Naive thymus-derived CD4-positive, alpha-beta T cell (primary cell): ENCODE measurements around the gene DMD. TPM values are rescaled to one million over a fixed set of nuclear protein-coding genes. Genes with fewer than 3 reads are reported as not detected.

ENCODE experiments used
- ATAC-seq: fragments of 150-1000 bp; cut with Tn5 transposase; 2 replicates; pipeline ENCODE4 v1.10.0; 2021; ENCODE audit warnings: mild to moderate bottlenecking, moderate library complexity
- CTCF ChIA-PET: fragments of 350-600 bp; sonication (Branson Sonifier 250); formaldehyde crosslinking; loops from one replicate; lab custom pipeline; 2021; ENCODE audit warnings: antibody characterized with exemption; lab: Charles Lee
- POLR2A ChIA-PET: fragments of 350-600 bp; sonication (Branson Sonifier 250); formaldehyde crosslinking; loops from one replicate; lab custom pipeline; 2021; ENCODE audit warnings: antibody characterized with exemption, inconsistent platforms; lab: Charles Lee
- DNase-seq, 9 donors: peaks; one replicate each; pipeline versions ENCODE4 v3.0.0 to v3.0.0-alpha.2; 2020 to 2022; ENCODE audit warnings: mixed read lengths in 1 of 9
- H3K27ac ChIP-seq: one replicate; pipeline ENCODE4 v1.7.0; 2013; ENCODE audit warnings: mild to moderate bottlenecking, low read depth, low read length, moderate library complexity
- H3K27me3 ChIP-seq, 2 donors: one replicate each; pipeline ENCODE4 v1.7.0; 2013; ENCODE audit warnings: low read length in 2 of 2, mild to moderate bottlenecking in 2 of 2, moderate library complexity in 2 of 2; ENCODE audit not compliant: control insufficient read depth in 2 of 2, insufficient read depth in 2 of 2
- H3K36me3 ChIP-seq, 3 experiments: 1 replicate in 2 of 3; 2 replicates in 1 of 3; pipeline ENCODE4 v1.7.0; 2013; ENCODE audit warnings: low read length in 3 of 3, mild to moderate bottlenecking in 3 of 3, moderate library complexity in 1 of 3; ENCODE audit not compliant: insufficient read depth in 3 of 3, control insufficient read depth in 2 of 3
- H3K4me1 ChIP-seq, 2 donors: one replicate each; pipeline ENCODE4 v1.7.0; 2013; ENCODE audit warnings: low read length in 2 of 2, mild to moderate bottlenecking in 2 of 2, moderate library complexity in 1 of 2; ENCODE audit not compliant: control insufficient read depth in 2 of 2, insufficient read depth in 2 of 2
- H3K4me3 ChIP-seq: 2 replicates; pipeline ENCODE4 v1.7.0; 2013; ENCODE audit warnings: mild to moderate bottlenecking, low read length
- H3K9me3 ChIP-seq, 3 experiments: 1 replicate in 2 of 3; 2 replicates in 1 of 3; pipeline ENCODE4 v1.7.0; 2013; ENCODE audit warnings: low read length in 3 of 3; ENCODE audit not compliant: control insufficient read depth in 2 of 3
- H3K27ac Mint-ChIP-seq, 9 donors: one replicate each; pipeline ENCODE4 v1.8.0; 2020 to 2022; ENCODE audit warnings: mixed read lengths in 9 of 9, mild to moderate bottlenecking in 8 of 9, moderate library complexity in 5 of 9, inconsistent platforms in 2 of 9
- H3K27me3 Mint-ChIP-seq, 5 donors: one replicate each; pipeline ENCODE4 v1.8.0; 2021 to 2022; ENCODE audit warnings: mixed read lengths in 5 of 5, mild to moderate bottlenecking in 1 of 5
- H3K36me3 Mint-ChIP-seq, 5 donors: one replicate each; pipeline ENCODE4 v1.8.0; 2020 to 2022; ENCODE audit warnings: mixed read lengths in 5 of 5, mild to moderate bottlenecking in 3 of 5, inconsistent platforms in 1 of 5
- H3K4me1 Mint-ChIP-seq, 7 donors: one replicate each; pipeline ENCODE4 v1.8.0; 2020 to 2022; ENCODE audit warnings: mixed read lengths in 7 of 7, mild to moderate bottlenecking in 3 of 7, inconsistent platforms in 1 of 7
- H3K4me3 Mint-ChIP-seq, 10 donors: one replicate each; pipeline ENCODE4 v1.8.0; 2020 to 2022; ENCODE audit warnings: mild to moderate bottlenecking in 10 of 10, mixed read lengths in 10 of 10, moderate library complexity in 6 of 10, inconsistent platforms in 2 of 10
- H3K9me3 Mint-ChIP-seq, 11 donors: one replicate each; pipeline ENCODE4 v1.8.0; 2020 to 2022; ENCODE audit warnings: mixed read lengths in 11 of 11, mild to moderate bottlenecking in 4 of 11, inconsistent platforms in 1 of 11, moderate library complexity in 1 of 11
- intact Hi-C, 2 donors: fragments of 100-400 bp; cut with micrococcal nuclease; formaldehyde crosslinking; loops; one replicate each; pipeline ENCODE4 v1.15.1; 2023
- polyA plus RNA-seq, 2 donors: library from polyadenylated mRNA; unstranded; fragments of 300-500 nt; fragmentation: Illumina TruSeq; gene quantifications; one replicate each; pipeline ENCODE4 v1.2.3, GENCODE V29; 2021
- total RNA-seq, 6 experiments: library from RNA in 5 of 6; stranded (reverse) in 5 of 6; gene quantifications; 1 replicate in 5 of 6; 2 replicates in 1 of 6; pipeline ENCODE4 v1.2.3 and lab custom pipeline; 2021 to 2026

DMD gene
- total and polyA plus RNA-seq, 7 experiments from 2014 or later, result 0.02 to 4.9 (median 0.28) TPM; not detected in 3

- Histone ChIP-seq H3K4me3 (no peak overlapping the region), H3K36me3 (no peaks in the 10 kb centered on the region), H3K4me1 (no peaks in the 10 kb centered on the region), H3K27me3 (no peaks in the 10 kb centered on the region), H3K9me3 (no peaks in the 10 kb centered on the region), H3K27ac (no peak overlapping the region)
- Mint-ChIP-seq H3K36me3 (no peaks in the 10 kb centered on the region), H3K4me3 (no peak overlapping the region), H3K9me3 (peaks cover 0 to 8% (median 0%) of the 10 kb centered on the region in 11 donors), H3K27me3 (no peaks in the 10 kb centered on the region), H3K27ac (no peak overlapping the region), H3K4me1 (no peaks in the 10 kb centered on the region)
- intact Hi-C loops, result no loop called here
- ATAC-seq (no peak), DNase-seq (no peak)
- ChIA-PET CTCF (interaction anchor here (0.7 kb wide), 1 partner anchor 867 kb away, joined by 5 read pairs; no protein-coding TSS in a partner anchor), POLR2A (no interaction called here)
Measured at GRCh38 chrX:32118832-32119231, 1092.5 kb downstream of the DMD start.

GRCh38 chrX:32116047-32116446 is 1095.3 kb downstream of the DMD start:
- Histone ChIP-seq H3K27me3 (no peaks in the 10 kb centered on the region), H3K9me3 (no peaks in the 10 kb centered on the region), H3K36me3 (no peaks in the 10 kb centered on the region), H3K4me3 (no peak overlapping the region), H3K4me1 (no peaks in the 10 kb centered on the region), H3K27ac (no peak overlapping the region)
- H3K27me3 Mint-ChIP-seq, result no peaks in the 10 kb centered on the region
- ChIA-PET POLR2A (no interaction called here), CTCF (no interaction called here)
- no peaks in the 10 kb centered on the region for H3K4me1 Mint-ChIP-seq
- ATAC-seq (no peak), DNase-seq (no peak)
- no peak overlapping the region for H3K4me3 Mint-ChIP-seq
- intact Hi-C loops, result no loop called here
- no peaks in the 10 kb centered on the region for H3K36me3 Mint-ChIP-seq
- peaks cover 0 to 8% (median 0%) of the 10 kb centered on the region in 11 donors for H3K9me3 Mint-ChIP-seq
- H3K27ac Mint-ChIP-seq, result no peak overlapping the region

- no peak overlapping the region for H3K4me3 ChIP-seq
- no peaks in the 10 kb centered on the region for H3K4me1 ChIP-seq
- H3K36me3 Mint-ChIP-seq, result no peaks in the 10 kb centered on the region
- CTCF ChIA-PET, result no interaction called here
- H3K27me3 ChIP-seq, result no peaks in the 10 kb centered on the region
- DNase-seq (no peak), ATAC-seq (no peak)
- H3K27me3 Mint-ChIP-seq, result no peaks in the 10 kb centered on the region
- H3K27ac ChIP-seq, result no peak overlapping the region
- H3K9me3 ChIP-seq, result no peaks in the 10 kb centered on the region
- no peak overlapping the region for H3K27ac Mint-ChIP-seq
- H3K36me3 ChIP-seq, result no peaks in the 10 kb centered on the region
- intact Hi-C loops, result no loop called here
- peaks cover 0 to 4% (median 0%) of the 10 kb centered on the region in 11 donors for H3K9me3 Mint-ChIP-seq
- H3K4me3 Mint-ChIP-seq, result no peak overlapping the region
- H3K4me1 Mint-ChIP-seq, result no peaks in the 10 kb centered on the region
- POLR2A ChIA-PET, result no interaction called here
Measured at GRCh38 chrX:32087663-32088062, 1123.7 kb downstream of the DMD start.

DNA sequence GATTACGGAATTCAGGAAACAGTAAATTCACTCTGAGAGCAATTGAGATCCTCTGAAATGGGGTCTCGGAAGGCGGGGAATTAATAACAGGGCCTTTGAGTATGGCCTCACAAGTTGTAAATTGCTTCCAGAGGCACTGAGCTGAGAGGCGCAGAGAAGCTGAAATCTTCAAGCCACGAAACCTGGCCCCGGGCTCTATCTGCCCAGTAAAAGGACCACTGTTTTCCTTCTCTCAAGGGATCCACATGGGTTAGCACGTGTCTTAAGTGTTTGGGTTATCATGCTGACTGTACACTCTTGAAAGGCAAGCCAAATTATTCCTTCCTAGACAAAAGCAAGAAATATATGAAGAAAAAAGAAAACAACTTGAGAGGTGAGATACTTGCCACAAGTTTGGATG is 1126.6 kb downstream of the DMD start:
- Histone ChIP-seq H3K27me3 (no peaks in the 10 kb centered on the region), H3K9me3 (no peaks in the 10 kb centered on the region), H3K27ac (no peak overlapping the region), H3K4me3 (no peak overlapping the region), H3K36me3 (no peaks in the 10 kb centered on the region), H3K4me1 (no peaks in the 10 kb centered on the region)
- no peak for DNase-seq
- H3K27ac Mint-ChIP-seq, result no peak overlapping the region
- no peaks in the 10 kb centered on the region for H3K27me3 Mint-ChIP-seq
- no peak for ATAC-seq
- ChIA-PET CTCF (no interaction called here), POLR2A (no interaction called here)
- intact Hi-C loops, result no loop called here
- no peak overlapping the region for H3K4me3 Mint-ChIP-seq
- peaks cover 0 to 4% (median 0%) of the 10 kb centered on the region in 11 donors for H3K9me3 Mint-ChIP-seq
- H3K36me3 Mint-ChIP-seq, result no peaks in the 10 kb centered on the region
- H3K4me1 Mint-ChIP-seq, result no peaks in the 10 kb centered on the region

- no peak overlapping the region for H3K27ac Mint-ChIP-seq
- Histone ChIP-seq H3K4me1 (no peaks in the 10 kb centered on the region), H3K9me3 (no peaks in the 10 kb centered on the region), H3K27ac (no peak overlapping the region), H3K36me3 (no peaks in the 10 kb centered on the region), H3K4me3 (no peak overlapping the region), H3K27me3 (no peaks in the 10 kb centered on the region)
- ChIA-PET CTCF (no interaction called here), POLR2A (no interaction called here)
- no peaks in the 10 kb centered on the region for H3K27me3 Mint-ChIP-seq
- no peaks in the 10 kb centered on the region for H3K4me1 Mint-ChIP-seq
- ATAC-seq (no peak), DNase-seq (no peak)
- H3K4me3 Mint-ChIP-seq, result no peak overlapping the region
- no peaks in the 10 kb centered on the region for H3K36me3 Mint-ChIP-seq
- peaks cover 0 to 1% (median 0%) of the 10 kb centered on the region in 11 donors for H3K9me3 Mint-ChIP-seq
- intact Hi-C loops, result no loop called here
Measured at GRCh38 chrX:32048285-32048684, 1163.1 kb downstream of the DMD start.

DNA sequence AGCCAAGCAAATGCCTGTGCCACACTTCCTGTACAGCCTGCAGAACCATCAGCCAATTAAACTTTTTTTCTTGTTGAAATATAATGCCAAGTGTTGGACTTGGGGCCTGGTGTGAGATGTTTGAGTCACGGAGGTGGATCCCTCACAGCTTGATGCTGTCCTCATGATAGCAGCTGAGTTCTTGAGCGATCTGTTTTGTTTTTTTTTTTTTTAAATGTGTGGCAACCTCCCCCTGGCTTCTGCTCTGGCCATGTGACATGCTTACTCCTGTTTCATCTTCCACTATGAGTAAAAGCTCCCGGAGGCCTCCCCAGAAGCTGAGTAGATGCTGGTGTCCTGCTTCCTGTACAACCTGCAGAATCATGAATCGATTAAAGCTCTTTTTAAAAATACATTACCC is 1166.2 kb downstream of the DMD start:
- intact Hi-C loops, result no loop called here
- Mint-ChIP-seq H3K27ac (no peak overlapping the region), H3K9me3 (peaks cover 0 to 4% (median 0%) of the 10 kb centered on the region in 11 donors), H3K4me1 (no peaks in the 10 kb centered on the region), H3K27me3 (no peaks in the 10 kb centered on the region), H3K36me3 (no peaks in the 10 kb centered on the region), H3K4me3 (no peak overlapping the region)
- Histone ChIP-seq H3K4me3 (no peak overlapping the region), H3K9me3 (no peaks in the 10 kb centered on the region), H3K27ac (no peak overlapping the region), H3K27me3 (no peaks in the 10 kb centered on the region), H3K4me1 (no peaks in the 10 kb centered on the region), H3K36me3 (no peaks in the 10 kb centered on the region)
- ChIA-PET CTCF (no interaction called here), POLR2A (no interaction called here)
- no peak for ATAC-seq
- DNase-seq, result no peak

GRCh38 chrX:32041181-32041580 is 1170.2 kb downstream of the DMD start:
- no peak overlapping the region for H3K4me3 Mint-ChIP-seq
- POLR2A ChIA-PET, result no interaction called here
- no peaks in the 10 kb centered on the region for H3K36me3 Mint-ChIP-seq
- no peaks in the 10 kb centered on the region for H3K27me3 Mint-ChIP-seq
- DNase-seq (no peak), ATAC-seq (no peak)
- H3K4me1 Mint-ChIP-seq, result no peaks in the 10 kb centered on the region
- CTCF ChIA-PET, result no interaction called here
- H3K9me3 Mint-ChIP-seq, result peaks cover 0 to 6% (median 0%) of the 10 kb centered on the region in 11 donors
- no peaks in the 10 kb centered on the region for H3K27me3 ChIP-seq
- H3K4me3 ChIP-seq, result no peak overlapping the region
- no peaks in the 10 kb centered on the region for H3K36me3 ChIP-seq
- H3K27ac Mint-ChIP-seq, result no peak overlapping the region
- H3K9me3 ChIP-seq, result no peaks in the 10 kb centered on the region
- no peaks in the 10 kb centered on the region for H3K4me1 ChIP-seq
- H3K27ac ChIP-seq, result no peak overlapping the region
- intact Hi-C loops, result no loop called here
